Cerebellar cortex (tissue), 1 donor: Measurements from ENCODE around the gene EPHA10.
"Not testable (repeated sequence)": the region's sequence is repeated elsewhere in the genome, so short reads cannot be mapped to it uniquely, and the experiment has no call there.

Experiments
- DNase-seq: peaks from one replicate; pipeline ENCODE4 v3.0.0-alpha.2; 2015; ENCODE audit warnings: low spot score

The EPHA10 gene

DNA sequence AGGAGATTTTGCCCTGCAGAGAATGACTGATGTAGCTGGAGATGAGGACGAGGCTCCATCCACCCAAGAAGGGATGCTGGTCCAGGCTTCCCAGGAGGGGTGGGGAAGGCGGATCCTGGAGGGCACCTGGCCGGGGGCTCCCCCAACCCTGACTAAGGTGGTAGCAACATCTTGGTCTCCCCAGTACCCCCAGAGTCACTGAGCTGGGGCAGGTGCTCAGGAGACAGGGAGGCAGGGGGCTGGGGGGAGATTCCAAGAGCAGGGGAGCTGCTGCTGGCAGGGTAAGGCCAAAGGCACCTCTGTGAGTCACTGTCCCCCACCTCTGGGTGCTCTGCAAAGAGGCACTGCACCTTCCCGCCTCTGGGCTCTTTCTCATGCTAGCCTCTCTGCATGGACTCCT is 48.6 kb downstream of the EPHA10 start:
- no peak for DNase-seq

- DNase-seq = no peak
Measured at GRCh38 chr1:37714689-37715088, 50.2 kb downstream of the EPHA10 start.

DNA sequence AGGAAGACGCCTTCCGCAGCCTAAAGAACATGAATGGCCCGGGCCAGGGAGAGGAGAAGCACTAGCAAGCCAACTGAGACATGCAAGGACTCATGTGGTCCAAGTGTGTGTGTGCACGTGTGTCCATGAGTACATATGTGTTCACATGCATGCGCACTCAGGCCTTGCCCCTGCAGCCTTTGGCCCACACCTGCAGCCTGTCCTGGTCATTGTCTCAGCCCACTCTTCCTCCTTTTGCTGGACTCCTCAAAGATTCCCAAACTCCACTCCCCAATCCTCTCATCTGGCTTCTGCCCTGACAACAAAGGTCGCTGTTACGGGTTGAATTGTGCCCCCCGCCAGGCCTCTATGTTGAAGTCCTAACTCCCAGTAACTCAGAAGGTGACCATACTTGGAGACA is 50.7 kb downstream of the EPHA10 start:
- DNase-seq = no peak

DNA sequence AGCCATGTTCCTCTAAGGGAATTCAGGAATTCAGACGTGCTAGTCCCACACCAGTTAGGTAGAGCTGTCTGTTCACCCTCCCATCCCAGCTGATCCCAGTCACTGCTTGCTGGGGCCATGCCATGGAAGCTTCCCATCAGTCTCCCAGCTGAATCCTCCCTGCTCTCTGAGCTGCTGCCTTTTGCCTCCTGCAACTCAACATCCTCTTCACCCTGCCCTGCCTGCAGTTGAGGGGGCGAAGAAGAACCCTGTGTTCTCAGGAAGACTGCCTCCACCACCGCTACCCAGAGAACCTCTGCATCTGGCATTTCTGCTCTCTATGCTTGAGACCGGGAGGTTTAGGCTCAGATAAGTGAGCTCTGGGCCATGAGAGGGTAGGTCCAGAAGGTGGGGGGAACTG is 56.4 kb downstream of the EPHA10 start:
- DNase-seq = no peak

DNA sequence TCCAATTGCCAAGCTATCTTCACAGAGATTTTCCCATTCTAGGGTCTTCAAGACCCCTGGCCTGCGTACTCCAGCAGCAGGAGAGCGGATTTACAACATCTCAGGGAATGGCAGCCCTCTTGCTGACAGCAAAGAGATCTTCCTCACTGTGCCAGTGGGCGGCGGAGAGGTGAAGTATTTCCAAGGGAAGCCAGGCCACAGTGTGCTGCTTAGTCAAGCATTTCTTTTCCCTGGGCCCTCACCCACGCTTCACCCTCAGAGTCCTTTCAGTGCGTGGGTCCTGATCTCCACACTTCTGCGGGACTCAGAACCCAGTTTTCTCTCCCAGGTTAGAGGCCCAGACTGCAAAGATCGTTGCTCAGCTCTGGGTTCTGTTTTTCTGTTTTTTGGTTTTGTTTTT is 59.5 kb downstream of the EPHA10 start:
- no peak for DNase-seq

GRCh38 chr1:37704966-37705365 is 60.0 kb downstream of the EPHA10 start:
- no peak for DNase-seq

GRCh38 chr1:37703061-37703460 is 61.9 kb downstream of the EPHA10 start:
- DNase-seq = no peak

DNA sequence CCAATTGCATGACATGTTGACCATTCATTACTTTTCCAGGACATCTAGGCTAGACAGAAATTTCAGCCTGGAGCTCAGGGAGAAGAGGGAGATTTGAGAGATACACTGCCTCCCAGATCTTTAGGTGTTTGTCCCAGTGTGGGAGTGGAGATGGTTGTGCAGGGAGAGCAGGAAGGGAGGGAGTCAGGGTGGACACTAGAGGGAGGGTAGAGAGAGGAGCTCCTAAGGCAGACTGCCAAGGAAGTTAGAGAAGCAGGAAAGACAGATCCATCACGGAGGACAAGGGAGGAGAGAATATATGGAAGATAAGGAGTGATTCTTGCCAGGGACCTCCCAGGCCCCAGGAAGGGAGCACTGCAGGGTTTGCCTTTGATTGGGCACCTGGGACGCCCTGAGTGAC is 63.9 kb downstream of the EPHA10 start:
- no peak for DNase-seq

DNA sequence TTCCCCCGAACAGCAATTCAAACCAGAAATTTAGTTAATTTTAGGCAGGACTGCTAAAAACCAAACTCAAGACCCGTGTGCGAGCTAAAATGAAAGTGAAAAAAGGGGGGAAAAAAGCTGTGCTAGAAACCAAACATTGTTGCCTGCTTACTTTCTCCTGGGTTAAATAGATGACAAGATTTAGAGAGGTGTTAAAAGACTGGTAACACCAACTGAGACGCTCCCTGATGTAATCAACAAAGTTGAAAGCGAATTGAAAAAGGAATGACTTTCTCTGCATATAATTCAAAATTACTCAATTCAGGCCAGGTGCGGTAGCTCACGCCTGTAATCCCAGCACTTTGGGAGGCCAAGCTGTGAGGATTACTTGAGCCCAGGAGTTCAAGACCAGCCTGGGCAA is 65.8 kb downstream of the EPHA10 start:
- DNase-seq = no peak

- DNase-seq = no peak
Measured at GRCh38 chr1:37697737-37698136, 67.2 kb downstream of the EPHA10 start.

GRCh38 chr1:37697090-37697489 is 67.8 kb downstream of the EPHA10 start:
- DNase-seq = no peak

DNA sequence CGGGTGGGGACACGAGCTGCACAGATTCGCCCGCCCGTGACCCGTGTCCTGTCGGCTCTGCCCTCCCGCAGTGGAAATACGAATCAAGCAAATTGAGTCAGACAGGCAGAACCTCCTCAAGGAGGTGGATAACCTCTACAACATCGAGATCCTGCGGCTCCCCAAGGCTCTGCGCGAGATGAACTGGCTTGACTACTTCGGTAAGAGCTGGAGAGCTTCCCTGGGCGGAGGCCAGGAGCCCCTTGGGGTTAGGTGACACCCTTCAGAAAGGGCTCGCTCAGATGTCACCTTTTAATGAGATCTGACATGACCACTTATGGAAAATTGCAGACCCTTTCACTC is 72.1 kb downstream of the EPHA10 start:
- no peak for DNase-seq

- peak; percentile 99 for DNase-seq
Measured at GRCh38 chr1:37692078-37692833, 72.7 kb downstream of the EPHA10 start, which contains the start of gene CDCA8. Gene CDCA8, plus strand, starts transcription at chr1:37692516. Its CDS starts 175 bp downstream, at chr1:37692691.

DNA sequence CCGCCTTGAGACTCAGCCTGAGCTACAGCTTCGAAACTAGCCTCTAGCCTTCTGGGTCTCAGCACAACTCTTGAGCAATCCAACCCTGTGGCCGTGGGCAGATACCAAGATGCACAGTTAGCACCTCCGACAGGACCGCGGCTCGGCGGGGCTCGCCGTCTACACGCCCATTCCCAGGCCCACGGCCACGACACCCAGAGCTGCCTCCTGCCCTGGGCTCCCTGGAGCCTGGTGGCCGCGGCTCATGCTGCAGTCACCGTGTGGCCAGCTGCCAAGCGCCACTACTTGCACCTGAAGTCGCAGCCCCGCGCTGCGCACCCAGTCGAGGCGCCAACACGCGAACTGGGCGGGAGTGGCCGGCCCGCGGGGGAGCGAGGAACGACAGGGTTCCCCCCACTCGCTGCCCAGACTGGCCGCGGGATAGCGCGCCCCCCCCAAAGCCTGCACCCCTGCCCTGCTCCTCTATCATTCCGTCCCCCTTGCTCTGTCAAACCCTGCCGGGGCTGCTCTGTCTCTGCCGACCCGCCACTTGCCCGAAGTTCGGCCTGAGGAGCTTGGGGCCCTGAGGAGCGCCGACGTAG is 73.3 kb downstream of the EPHA10 start:
- peak; percentile 22 for DNase-seq

GRCh38 chr1:37688926-37689325 is 76.0 kb downstream of the EPHA10 start:
- DNase-seq = no peak

- DNase-seq = not testable (repeated sequence)
Measured at GRCh38 chr1:37687764-37688163, 77.2 kb downstream of the EPHA10 start.

DNA sequence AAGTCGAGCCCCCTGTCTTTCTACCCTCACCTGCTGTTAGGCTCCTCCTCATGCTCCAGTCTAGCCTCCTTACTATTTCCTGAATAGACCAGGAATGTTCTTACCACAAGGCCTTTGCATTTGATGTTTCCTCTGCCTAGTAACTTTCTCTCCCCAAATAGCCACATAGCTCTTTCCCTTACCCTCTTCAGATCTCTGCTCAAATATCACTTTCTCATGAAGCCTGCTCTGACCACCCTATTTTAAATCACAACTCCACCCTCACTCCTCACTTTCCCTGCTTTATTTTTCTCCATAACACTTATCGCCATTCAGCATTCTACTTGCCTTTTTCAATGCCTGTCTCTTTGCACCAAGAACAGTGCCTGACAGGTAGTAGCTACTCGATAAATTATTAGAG is 79.2 kb downstream of the EPHA10 start:
- no peak for DNase-seq

GRCh38 chr1:37684182-37684581 is 80.7 kb downstream of the EPHA10 start:
- not testable (repeated sequence) for DNase-seq

DNA sequence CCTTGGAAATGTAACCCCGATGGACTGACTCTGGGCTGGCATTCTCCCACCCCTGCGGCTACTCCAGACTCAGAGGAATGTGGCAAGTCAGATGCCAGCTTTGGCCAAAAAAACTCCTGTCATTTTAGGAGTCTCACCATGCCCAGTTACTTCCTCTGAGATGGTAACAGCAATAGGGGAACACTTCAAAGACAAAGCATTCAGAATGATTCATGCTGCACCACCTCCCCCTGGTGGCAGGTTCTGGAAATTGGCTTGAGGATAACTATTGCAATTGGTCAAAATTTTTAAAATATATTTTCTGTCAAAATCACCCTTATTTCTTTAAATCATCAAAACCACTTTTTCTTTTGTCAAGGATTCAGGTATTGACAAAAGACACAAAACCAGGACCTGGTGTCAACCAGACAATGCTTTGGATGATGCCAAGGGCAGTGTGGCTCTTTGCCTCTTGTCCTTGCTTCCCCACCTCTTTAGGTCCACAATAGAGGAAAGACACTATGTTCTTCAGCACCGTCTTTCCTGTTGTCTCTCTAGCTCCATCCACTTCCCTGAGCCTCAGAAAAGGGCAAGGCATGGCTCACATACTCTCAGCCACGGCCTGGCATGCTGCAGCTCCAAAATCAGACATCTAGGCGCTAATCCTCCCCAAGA is 82.5 kb downstream of the EPHA10 start:
- peak; percentile 67 for DNase-seq

GRCh38 chr1:37680933-37681332 is 84.0 kb downstream of the EPHA10 start:
- no peak for DNase-seq

- no peak for DNase-seq
Measured at GRCh38 chr1:37677808-37678207, 87.1 kb downstream of the EPHA10 start.

GRCh38 chr1:37677143-37677439 is 87.8 kb downstream of the EPHA10 start:
- no peak for DNase-seq

DNA sequence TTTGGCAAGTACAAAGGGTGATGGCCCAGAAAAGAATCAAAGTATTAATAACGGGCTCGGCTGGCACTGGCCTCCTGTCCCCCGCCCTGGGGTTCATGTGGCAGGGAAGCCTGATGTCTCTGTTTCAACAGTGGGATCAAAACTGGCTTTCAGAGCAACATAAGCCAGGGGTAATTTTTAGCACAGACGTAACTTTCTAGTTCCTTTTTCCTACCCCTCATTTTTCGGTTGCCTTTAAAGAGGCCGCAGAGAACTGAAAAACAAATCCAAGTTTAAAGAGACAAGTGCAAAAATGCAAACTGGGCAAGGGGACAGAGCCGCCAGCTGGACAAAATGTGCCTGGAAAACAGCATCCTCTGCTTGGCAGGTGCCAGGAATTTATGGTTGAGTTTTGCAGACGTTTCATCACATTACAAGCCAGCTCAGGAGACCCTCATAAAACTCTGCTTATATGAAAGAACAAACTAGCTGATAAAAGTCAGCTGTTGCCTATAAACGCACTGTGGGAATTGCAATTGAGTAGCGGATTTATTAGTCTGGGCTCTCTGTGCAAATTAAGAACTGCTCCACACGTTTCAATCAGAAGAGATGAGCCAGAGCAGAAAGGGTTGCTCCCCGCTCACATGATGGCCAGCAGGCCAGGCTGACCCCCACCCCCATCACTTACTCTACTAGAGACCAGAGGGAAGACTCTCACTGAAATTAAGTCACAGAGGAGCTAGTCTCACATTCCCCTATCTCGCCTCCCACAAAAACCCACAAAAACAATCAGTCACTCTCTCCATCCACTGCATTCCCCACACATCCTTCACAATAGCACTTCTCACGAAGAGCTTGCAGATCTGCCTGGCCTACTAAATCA is 88.4 kb downstream of the EPHA10 start:
- DNase-seq = no peak
